Lower lobe of right lung (tissue), 2 donors: ENCODE results near the gene SEC61B. TPM values are rescaled to one million over a fixed set of nuclear protein-coding genes. Genes with fewer than 3 reads are reported as not detected.
A peak's percentile ranks its signal among the peaks of the same experiment; 100 is the strongest.

Experiments
- ATAC-seq, 2 donors: fragments of 200-7000 bp; cut with Tn5 transposase; one replicate each; pipeline ENCODE4 v1.9.1; 2020 to 2022; ENCODE audit warnings: mild to moderate bottlenecking in 2 of 2, moderate library complexity in 2 of 2
- DNase-seq: peaks from one replicate; pipeline ENCODE4 v3.0.0-alpha.2; 2020
- H3K27ac ChIP-seq: fragments of 200-600 bp; one replicate; pipeline ENCODE4 v1.8.0; 2022
- H3K27me3 ChIP-seq: fragments of 200-600 bp; one replicate; pipeline ENCODE4 v1.8.0; 2022; ENCODE audit warnings: low read depth
- H3K36me3 ChIP-seq: fragments of 200-600 bp; one replicate; pipeline ENCODE4 v1.8.0; 2022; ENCODE audit warnings: mild to moderate bottlenecking
- H3K4me1 ChIP-seq: fragments of 200-600 bp; one replicate; pipeline ENCODE4 v1.8.0; 2022
- H3K4me3 ChIP-seq: fragments of 200-600 bp; one replicate; pipeline ENCODE4 v1.8.0; 2022; ENCODE audit warnings: mild to moderate bottlenecking
- H3K9me3 ChIP-seq: fragments of 200-600 bp; one replicate; pipeline ENCODE4 v1.8.0; 2022
- CTCF ChIP-seq: fragments of 200-600 bp; IDR thresholded peaks from one replicate; pipeline ENCODE4 v1.8.0; 2022; ENCODE audit warnings: antibody characterized with exemption, mild to moderate bottlenecking
- intact Hi-C: fragments of 100-400 bp; cut with DNase I; formaldehyde crosslinking; loops from one replicate; pipeline ENCODE4 v1.11.0; 2022
- total RNA-seq: library from RNA; stranded (reverse); fragmentation: NEBNext Ultra II Directional; extraction: Animal tissue kit (Norgen Biotek cat#: 25700); gene quantifications from one replicate; pipeline ENCODE4 v1.2.1, GENCODE V29; 2021
- donor health status: DM: no; HTN: yes; CAD: no; lungs with severe emphysema.

The SEC61B gene
- total RNA-seq, 1 donor from 2014 or later = 111 TPM

- DNase-seq (no peak), ATAC-seq (no peak)
- TF ChIP-seq CTCF = no peak
- peaks cover 13% of the 10 kb centered on the region for H3K4me1 ChIP-seq
- H3K27me3 ChIP-seq = no peaks in the 10 kb centered on the region
- H3K4me3 ChIP-seq = no peak overlapping the region
- no peaks in the 10 kb centered on the region for H3K9me3 ChIP-seq
- no peaks in the 10 kb centered on the region for H3K36me3 ChIP-seq
- intact Hi-C loops = no loop called here
- no peak overlapping the region for H3K27ac ChIP-seq
These were observed 39.7 kb upstream of the SEC61B start for GRCh38 chr9:99182356-99182755.

DNA sequence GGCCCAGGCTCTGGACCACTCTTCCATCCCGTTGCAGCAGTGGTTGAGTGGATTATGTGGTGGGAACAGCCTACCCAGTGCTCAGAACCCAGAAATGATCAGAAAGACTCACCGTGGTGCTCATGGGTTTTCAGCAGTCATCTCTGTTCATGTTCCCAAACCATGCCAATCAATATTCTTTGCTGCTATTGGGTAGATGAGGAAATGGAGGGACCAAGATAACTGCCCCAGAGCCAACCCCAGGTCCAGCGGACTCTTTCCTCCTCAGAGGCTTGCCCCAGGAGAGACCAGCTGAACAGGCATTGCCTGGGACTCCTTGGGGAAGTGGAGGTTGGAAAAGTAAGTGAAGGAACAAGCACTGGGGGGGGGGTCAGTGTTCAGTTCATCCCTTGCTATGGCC is 38.5 kb upstream of the SEC61B start:
- no peaks in the 10 kb centered on the region for H3K9me3 ChIP-seq
- H3K27me3 ChIP-seq = no peaks in the 10 kb centered on the region
- intact Hi-C loops = no loop called here
- no peak overlapping the region for H3K27ac ChIP-seq
- DNase-seq (no peak), ATAC-seq (no peak)
- TF ChIP-seq CTCF = no peak
- peaks cover 13% of the 10 kb centered on the region for H3K4me1 ChIP-seq
- H3K4me3 ChIP-seq = no peak overlapping the region
- no peaks in the 10 kb centered on the region for H3K36me3 ChIP-seq

DNA sequence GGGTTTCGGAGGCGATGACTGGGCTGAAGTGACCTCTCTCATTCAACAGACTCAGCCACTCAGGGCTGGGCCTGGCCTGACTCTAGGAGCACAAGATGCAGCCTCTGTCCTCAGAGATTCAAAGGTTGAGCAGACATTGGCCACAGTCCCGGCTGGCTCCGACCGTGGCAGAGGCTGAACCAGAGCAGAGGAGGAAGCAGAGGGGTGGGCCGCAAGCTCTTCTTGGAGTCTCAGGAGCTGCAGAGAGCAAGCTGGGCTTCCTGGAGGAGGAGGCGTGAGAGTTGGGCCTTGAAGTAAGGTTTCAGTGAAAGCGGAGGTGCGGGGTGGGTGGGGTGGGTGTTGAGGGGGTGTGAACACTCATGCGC is 38.0 kb upstream of the SEC61B start:
- Histone ChIP-seq H3K27ac (no peak overlapping the region), H3K27me3 (no peaks in the 10 kb centered on the region), H3K9me3 (no peaks in the 10 kb centered on the region), H3K36me3 (no peaks in the 10 kb centered on the region), H3K4me1 (peaks cover 13% of the 10 kb centered on the region), H3K4me3 (no peak overlapping the region)
- TF ChIP-seq CTCF = no peak
- DNase-seq (peak; percentile 53), ATAC-seq (peak; percentile 9 to 35)
- intact Hi-C loops = no loop called here

GRCh38 chr9:99184475-99185347 is 37.4 kb upstream of the SEC61B start:
- intact Hi-C loops = no loop called here
- Histone ChIP-seq H3K36me3 (no peaks in the 10 kb centered on the region), H3K4me3 (peak overlapping the region; percentile 36), H3K27ac (no peak overlapping the region), H3K4me1 (peaks cover 13% of the 10 kb centered on the region), H3K27me3 (no peaks in the 10 kb centered on the region), H3K9me3 (no peaks in the 10 kb centered on the region)
- DNase-seq (peak; percentile 84), ATAC-seq (peak; percentile 91 to 93)
- TF ChIP-seq CTCF = peak; percentile 97

GRCh38 chr9:99185348-99185632 is 36.8 kb upstream of the SEC61B start:
- no peak overlapping the region for H3K27ac ChIP-seq
- H3K4me3 ChIP-seq = peak overlapping the region; percentile 36
- H3K27me3 ChIP-seq = no peaks in the 10 kb centered on the region
- H3K9me3 ChIP-seq = no peaks in the 10 kb centered on the region
- H3K4me1 ChIP-seq = peaks cover 13% of the 10 kb centered on the region
- H3K36me3 ChIP-seq = no peaks in the 10 kb centered on the region
- ATAC-seq (no peak), DNase-seq (no peak)
- TF ChIP-seq CTCF = no peak
- intact Hi-C loops = no loop called here
